MCF 10A (cell line): Measurements from ENCODE around the gene PROC. TPM values are rescaled to one million over a fixed set of nuclear protein-coding genes. Genes with fewer than 3 reads are reported as not detected.
A peak's percentile ranks its signal among the peaks of the same experiment; 100 is the strongest.

Source experiments
- BruUV-seq: library from RNA; stranded (reverse); fragments of 400-500 nt; replicated peaks from 2 replicates; lab custom pipeline; 2021; lab: Mats Ljungman, UMichigan
- CTCF ChIA-PET: fragments of 300-600 bp; sonication (Branson Sonifier 250); formaldehyde crosslinking; extraction: SDS; loops from one replicate; lab custom pipeline; 2021; ENCODE audit warnings: antibody characterized with exemption, inconsistent platforms; lab: Yijun Ruan, JAX
- POLR2A ChIA-PET: fragments of 300-600, 350-650 bp; sonication (Branson Sonifier 250); formaldehyde crosslinking; extraction: SDS; loops from one replicate; lab custom pipeline; 2020; ENCODE audit warnings: antibody characterized with exemption, inconsistent platforms; lab: Yijun Ruan, JAX
- DNase-seq: peaks from one replicate; pipeline ENCODE4 v3.0.0-alpha.2; 2018; ENCODE audit not compliant: unreplicated experiment
- H3K27ac Mint-ChIP-seq: one replicate; pipeline ENCODE4 v1.8.0; 2022; ENCODE audit warnings: mild to moderate bottlenecking, low read depth, mixed read lengths; ENCODE audit not compliant: unreplicated experiment
- H3K27me3 Mint-ChIP-seq: one replicate; pipeline ENCODE4 v1.8.0; 2022; ENCODE audit warnings: mixed read lengths; ENCODE audit not compliant: insufficient read depth, unreplicated experiment
- H3K36me3 Mint-ChIP-seq: one replicate; pipeline ENCODE4 v1.8.0; 2022; ENCODE audit warnings: mild to moderate bottlenecking, moderate library complexity, mixed read lengths; ENCODE audit not compliant: insufficient read depth, unreplicated experiment
- H3K4me1 Mint-ChIP-seq: one replicate; pipeline ENCODE4 v1.8.0; 2022; ENCODE audit warnings: mixed read lengths; ENCODE audit not compliant: insufficient read depth, unreplicated experiment
- H3K4me3 Mint-ChIP-seq: one replicate; pipeline ENCODE4 v1.8.0; 2022; ENCODE audit warnings: mild to moderate bottlenecking, moderate library complexity, mixed read lengths; ENCODE audit not compliant: unreplicated experiment
- H3K9me3 Mint-ChIP-seq: one replicate; pipeline ENCODE4 v1.8.0; 2022; ENCODE audit warnings: mixed read lengths; ENCODE audit not compliant: unreplicated experiment
- intact Hi-C: fragments of 100-400 bp; cut with micrococcal nuclease; formaldehyde crosslinking; loops from 2 replicates; pipeline ENCODE4 v1.14.1; 2022
- total RNA-seq: library from RNA; stranded (reverse); gene quantifications from 2 replicates; pipeline ENCODE4 v1.2.3, GENCODE V29; 2022
- TF ChIP-seq, protein P1 (sequence below): fragments of 200-600 bp; IDR thresholded peaks from one replicate; pipeline ENCODE4 v1.8.0; 2022; ENCODE audit warnings: antibody characterized with exemption, mild to moderate bottlenecking; ENCODE audit not compliant: unreplicated experiment

Gene PROC
- total RNA-seq, 1 experiment from 2014 or later, result not detected

GRCh38 chr2:127392828-127393578 lies 25.2 kb upstream of the PROC start:
- intact Hi-C loops, result no loop called here
- POLR2A ChIA-PET, result interaction anchor here (0.7 kb wide), 1 partner anchor 636 kb away, joined by 3 read pairs; no protein-coding TSS in a partner anchor

DNA sequence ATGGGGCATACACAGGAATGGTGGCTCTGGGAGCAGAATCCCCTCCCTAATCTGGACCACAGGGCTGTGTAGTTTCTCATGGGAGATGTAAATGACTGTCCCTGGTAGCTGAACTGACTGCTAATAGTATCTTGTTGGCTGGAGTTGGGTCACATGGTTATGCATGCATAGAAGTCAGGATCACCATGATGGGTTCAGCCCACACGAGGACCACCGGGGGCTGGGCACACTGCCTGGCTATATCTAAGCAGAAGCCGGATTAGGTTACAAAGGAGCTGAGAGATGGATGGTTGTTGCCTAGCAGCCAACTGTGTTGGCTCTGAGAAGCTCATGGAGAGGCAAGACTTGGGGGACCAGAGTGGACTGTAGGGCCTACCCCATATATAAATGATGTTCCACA lies 23.7 kb upstream of the PROC start:
- intact Hi-C loops, result no loop called here
- H3K4me3 Mint-ChIP-seq, result no peak overlapping the region
- TF ChIP-seq, protein P1, sequence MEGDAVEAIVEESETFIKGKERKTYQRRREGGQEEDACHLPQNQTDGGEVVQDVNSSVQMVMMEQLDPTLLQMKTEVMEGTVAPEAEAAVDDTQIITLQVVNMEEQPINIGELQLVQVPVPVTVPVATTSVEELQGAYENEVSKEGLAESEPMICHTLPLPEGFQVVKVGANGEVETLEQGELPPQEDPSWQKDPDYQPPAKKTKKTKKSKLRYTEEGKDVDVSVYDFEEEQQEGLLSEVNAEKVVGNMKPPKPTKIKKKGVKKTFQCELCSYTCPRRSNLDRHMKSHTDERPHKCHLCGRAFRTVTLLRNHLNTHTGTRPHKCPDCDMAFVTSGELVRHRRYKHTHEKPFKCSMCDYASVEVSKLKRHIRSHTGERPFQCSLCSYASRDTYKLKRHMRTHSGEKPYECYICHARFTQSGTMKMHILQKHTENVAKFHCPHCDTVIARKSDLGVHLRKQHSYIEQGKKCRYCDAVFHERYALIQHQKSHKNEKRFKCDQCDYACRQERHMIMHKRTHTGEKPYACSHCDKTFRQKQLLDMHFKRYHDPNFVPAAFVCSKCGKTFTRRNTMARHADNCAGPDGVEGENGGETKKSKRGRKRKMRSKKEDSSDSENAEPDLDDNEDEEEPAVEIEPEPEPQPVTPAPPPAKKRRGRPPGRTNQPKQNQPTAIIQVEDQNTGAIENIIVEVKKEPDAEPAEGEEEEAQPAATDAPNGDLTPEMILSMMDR, result no peak
- H3K36me3 Mint-ChIP-seq, result peaks cover 6% of the 10 kb centered on the region
- H3K27ac Mint-ChIP-seq, result no peak overlapping the region
- no peak for DNase-seq
- BruUV-seq, result no TSS peak
- no peaks in the 10 kb centered on the region for H3K27me3 Mint-ChIP-seq
- ChIA-PET CTCF (no interaction called here), POLR2A (interaction anchor here (0.7 to 1.3 kb wide), 2 partner anchors 16 to 287 kb away, joined by 3 to 5 read pairs; partner anchors contain the start of gene BIN1)
- H3K9me3 Mint-ChIP-seq, result no peaks in the 10 kb centered on the region
- peaks cover 30% of the 10 kb centered on the region for H3K4me1 Mint-ChIP-seq

More at GRCh38 chr2:127392828-127393578, 25.2 kb upstream of the PROC start:
- no peak for DNase-seq
- H3K9me3 Mint-ChIP-seq, result no peaks in the 10 kb centered on the region
- H3K36me3 Mint-ChIP-seq, result peaks cover under 1% of the 10 kb centered on the region
- H3K4me1 Mint-ChIP-seq, result peaks cover 27% of the 10 kb centered on the region
- H3K27ac Mint-ChIP-seq, result no peak overlapping the region
- H3K27me3 Mint-ChIP-seq, result no peaks in the 10 kb centered on the region
- BruUV-seq, result no TSS peak
- no peak overlapping the region for H3K4me3 Mint-ChIP-seq
- CTCF ChIA-PET, result interaction anchor here (0.5 kb wide), 1 partner anchor 27 kb away, joined by 5 read pairs; no protein-coding TSS in a partner anchor
- TF ChIP-seq, protein P1, result no peak

DNA sequence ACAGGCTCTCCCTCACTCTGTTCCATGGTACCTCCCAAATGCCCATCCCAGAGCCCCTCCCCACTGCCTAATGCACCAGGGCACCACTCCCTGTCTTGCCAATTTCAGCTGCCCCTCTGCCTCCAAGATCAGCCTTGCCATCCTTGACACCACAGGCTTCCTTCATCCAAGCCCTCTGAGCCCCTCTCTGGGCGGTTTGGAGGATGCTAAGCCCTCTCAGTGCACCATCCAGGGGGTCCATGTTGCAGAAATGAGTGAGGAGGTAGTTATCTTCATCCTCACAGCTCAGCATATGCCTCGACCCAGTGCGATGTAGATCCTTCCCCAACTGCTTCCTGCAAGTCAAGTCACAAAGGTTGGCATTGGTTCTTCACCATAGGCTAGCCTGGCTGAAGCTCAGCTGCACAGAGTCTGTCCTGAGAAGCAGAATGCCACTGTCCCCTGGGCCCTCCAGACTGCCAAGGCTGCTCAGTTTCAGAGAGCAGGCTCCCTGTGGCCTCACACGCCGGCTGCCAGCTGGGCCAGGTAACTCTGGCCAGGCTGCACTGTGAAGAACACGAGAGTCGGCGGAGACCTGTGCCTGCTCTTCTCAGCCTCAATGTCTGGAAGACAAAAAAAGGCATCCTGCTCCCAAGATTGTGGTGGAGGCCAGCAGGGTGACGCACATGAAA lies 20.5 kb upstream of the PROC start:
- Mint-ChIP-seq H3K27me3 (no peaks in the 10 kb centered on the region), H3K27ac (peak overlapping the region; percentile 19), H3K4me1 (peaks cover 35% of the 10 kb centered on the region), H3K36me3 (peaks cover 6% of the 10 kb centered on the region), H3K4me3 (no peak overlapping the region), H3K9me3 (no peaks in the 10 kb centered on the region)
- intact Hi-C loops, result no loop called here
- ChIA-PET POLR2A (interaction anchor here (6.0 kb wide), 1 partner anchor 9 kb away, joined by 51 read pairs; the partner anchor contains the start of gene MAP3K2), CTCF (interaction anchor here (0.6 kb wide), 1 partner anchor 32 kb away, joined by 3 read pairs; no protein-coding TSS in a partner anchor)
- TF ChIP-seq, protein P1, result no peak
- BruUV-seq, result no TSS peak
- no peak for DNase-seq

DNA sequence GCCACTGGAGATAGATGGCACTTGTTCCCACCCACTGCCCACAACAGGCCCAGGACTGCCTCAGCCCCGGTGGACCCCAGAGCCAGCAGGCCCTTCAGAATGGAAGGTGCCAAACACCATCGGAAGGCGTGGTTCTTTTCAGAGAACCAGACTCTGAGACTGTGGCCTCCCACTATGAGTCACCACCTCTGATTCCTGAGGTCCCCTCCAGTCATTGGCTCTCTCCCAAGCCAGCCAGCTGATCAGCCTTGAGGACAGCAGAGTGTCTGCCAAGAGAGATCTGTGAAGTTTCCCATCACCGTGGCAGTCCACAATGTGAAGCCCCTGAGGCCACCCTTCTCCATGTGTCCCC lies 20.0 kb upstream of the PROC start:
- intact Hi-C loops, result no loop called here
- H3K27ac Mint-ChIP-seq, result peak overlapping the region; percentile 19
- TF ChIP-seq, protein P1, result no peak
- no peaks in the 10 kb centered on the region for H3K27me3 Mint-ChIP-seq
- peaks cover 6% of the 10 kb centered on the region for H3K36me3 Mint-ChIP-seq
- H3K4me1 Mint-ChIP-seq, result peaks cover 34% of the 10 kb centered on the region
- no peaks in the 10 kb centered on the region for H3K9me3 Mint-ChIP-seq
- peak; percentile 96 for DNase-seq
- ChIA-PET CTCF (interaction anchor here (0.6 kb wide), 1 partner anchor 32 kb away, joined by 3 read pairs; no protein-coding TSS in a partner anchor), POLR2A (interaction anchor here (4.0 to 6.0 kb wide), 2 partner anchors 9 to 12 kb away, joined by 28 to 51 read pairs; partner anchors contain the start of gene MAP3K2)
- no TSS peak for BruUV-seq
- no peak overlapping the region for H3K4me3 Mint-ChIP-seq
